Mammary epithelial cell (primary cell): ENCODE results near the gene ATP5MG.
"Not testable (repeated sequence)": the region's sequence is repeated elsewhere in the genome, so short reads cannot be mapped to it uniquely, and the experiment has no call there.

Experiments used
- CTCF ChIP-seq, 2 donors: IDR thresholded peaks in 1 of 2; conservative IDR thresholded peaks in 1 of 2; 2 replicates each; pipeline ENCODE4 v1.5.1; 2011 to 2012; ENCODE audit warnings: inconsistent platforms in 2 of 2, low read length in 2 of 2, mild to moderate bottlenecking in 2 of 2, control low read depth in 1 of 2, low read depth in 1 of 2; ENCODE audit not compliant: insufficient read depth in 1 of 2; ENCODE audit errors: extremely low read depth in 1 of 2
- EZH2 ChIP-seq: IDR thresholded peaks from 2 replicates; pipeline ENCODE4 v1.6.1; 2012; ENCODE audit warnings: low read length, inconsistent platforms, borderline replicate concordance

DNA sequence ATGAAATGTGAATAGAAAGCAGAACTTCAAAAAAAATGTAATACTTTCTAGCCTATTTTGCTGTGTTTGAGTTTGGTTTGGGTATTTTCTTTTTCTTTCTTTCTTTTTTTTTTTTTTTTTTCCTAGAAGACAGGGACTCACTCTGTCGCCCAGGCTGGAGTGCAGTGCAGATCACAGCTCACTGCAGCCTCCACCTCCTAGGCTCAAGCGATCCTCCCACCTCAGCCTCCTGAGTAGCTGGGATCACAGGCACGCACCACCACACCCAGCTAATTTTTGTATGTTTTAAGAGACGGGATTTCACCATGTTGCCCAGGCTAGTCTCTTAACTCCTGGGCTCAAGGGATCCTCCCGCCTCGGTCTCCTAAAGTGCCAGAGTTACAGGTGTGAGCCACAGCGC, 1.2 kb downstream of the ATP5MG start:
- TF ChIP-seq EZH2; CTCF (conservative IDR thresholded peaks at IDR 0.05 in 1 of 2, IDR thresholded peaks at IDR 0.05 in 1 of 2; ENCODE audit: extremely low read depth in 1 of 2, insufficient read depth in 1 of 2, low read depth in 1 of 2, low read length in 2 of 2): not testable (repeated sequence)
